CD4-positive, alpha-beta T cell treated with Interleukin-17A for 4 hours (primary cell): ENCODE data around the gene UACA.
"Not testable (repeated sequence)": the region's sequence is repeated elsewhere in the genome, so short reads cannot be mapped to it uniquely, and the experiment has no call there.

Experiments used
- DNase-seq: peaks from one replicate; pipeline ENCODE4 v3.0.0-alpha.2; 2020; ENCODE audit warnings: mixed read lengths

The UACA gene

DNA sequence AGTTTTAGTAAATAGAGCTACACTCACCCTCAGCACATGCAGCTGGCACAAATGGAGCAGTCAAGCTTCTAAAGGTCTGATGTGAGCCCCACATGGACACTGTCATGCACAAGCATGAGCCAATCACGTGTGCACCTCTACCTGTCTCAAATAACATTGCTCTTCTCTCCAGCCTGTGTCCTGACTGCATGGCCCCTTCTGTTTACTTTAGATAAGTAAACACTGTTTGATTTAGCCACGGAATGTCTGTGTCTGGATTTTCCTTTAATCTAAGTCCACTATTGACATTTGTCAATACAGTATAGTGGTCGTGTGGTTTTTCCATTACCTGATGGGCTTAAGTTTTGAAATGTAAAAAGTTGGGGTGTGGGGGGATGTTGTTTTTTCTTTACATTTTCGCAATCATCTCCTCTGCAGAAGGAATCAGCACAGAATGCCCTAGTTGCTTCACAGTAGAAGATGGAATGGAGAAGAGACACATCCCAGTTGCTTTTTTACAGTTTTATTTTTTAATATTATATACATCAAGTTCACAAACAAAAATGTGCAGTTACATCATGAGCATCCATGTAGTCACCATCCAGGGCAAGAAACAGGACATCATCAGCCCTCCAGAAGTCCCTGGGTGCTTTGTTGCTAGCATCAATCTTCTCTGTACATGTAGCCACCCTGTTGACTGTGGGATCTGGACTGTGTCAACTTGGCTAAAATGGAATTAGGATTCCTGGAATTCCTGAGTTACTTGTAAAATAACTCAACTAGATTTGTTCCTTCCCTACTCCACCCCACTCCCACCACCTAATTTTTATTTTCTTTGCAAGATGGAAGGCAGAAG lies 146.1 kb downstream of the UACA start:
- DNase-seq = no peak

DNA sequence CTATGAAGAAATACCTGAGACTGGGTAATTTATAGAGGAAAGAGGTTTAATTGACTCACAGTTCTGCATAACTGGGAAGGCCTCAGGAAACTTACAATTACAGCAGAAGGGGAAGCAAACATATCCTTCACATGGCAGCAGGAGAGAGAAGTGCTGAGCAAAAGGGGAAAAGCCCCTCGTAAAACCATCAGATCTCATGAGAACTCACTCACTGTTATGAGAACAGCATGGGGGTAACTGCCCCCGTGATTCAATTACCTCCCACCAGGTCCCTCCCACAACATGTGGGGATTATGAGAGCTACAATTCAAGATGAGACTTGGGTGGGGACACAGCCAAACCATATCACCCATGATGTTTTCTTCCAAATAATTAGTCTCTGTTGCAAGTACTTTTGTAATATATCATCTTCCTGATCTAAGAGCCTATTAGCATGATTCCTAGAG lies 147.0 kb downstream of the UACA start:
- DNase-seq = not testable (repeated sequence)

DNA sequence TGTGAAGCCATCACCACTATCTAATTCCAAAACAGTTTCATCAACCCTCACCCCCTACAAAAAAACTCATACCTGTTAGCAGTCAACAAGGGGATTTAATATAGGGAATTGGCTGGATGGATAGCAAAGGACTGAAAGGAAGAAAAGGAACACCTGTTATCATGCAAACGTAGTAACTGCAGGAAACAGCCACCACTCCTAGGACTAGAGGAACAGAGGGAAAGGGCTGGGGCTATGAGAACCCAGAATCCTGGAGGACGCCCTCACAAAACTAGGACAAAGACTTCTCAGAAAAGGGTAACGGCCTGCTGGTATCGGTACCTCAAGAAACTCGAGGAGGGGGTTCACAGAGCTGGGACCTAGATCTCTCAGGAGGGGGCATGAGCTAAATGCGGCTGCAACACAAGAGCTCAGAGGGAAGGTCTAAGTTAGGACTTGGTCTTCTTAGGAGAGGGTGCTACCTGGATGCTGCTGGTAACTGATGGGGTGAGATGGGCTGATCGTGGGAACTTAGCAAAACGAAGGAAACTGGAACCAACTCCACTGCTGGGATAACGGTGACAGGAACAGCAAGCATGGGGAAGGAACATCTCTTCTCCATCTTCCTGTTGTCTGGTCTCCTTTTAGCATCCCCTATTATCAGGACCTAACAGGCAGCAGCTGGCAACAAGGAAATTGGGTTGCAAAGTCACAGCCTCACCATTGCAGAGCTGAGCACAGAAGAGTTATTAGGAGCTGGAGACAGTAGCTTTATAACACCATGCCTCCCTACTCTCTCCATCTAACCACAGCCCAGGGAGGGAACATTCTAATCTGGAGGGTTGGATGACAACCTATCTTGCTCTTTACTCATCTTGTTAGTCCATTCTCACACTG lies 147.7 kb downstream of the UACA start:
- DNase-seq = no peak

DNA sequence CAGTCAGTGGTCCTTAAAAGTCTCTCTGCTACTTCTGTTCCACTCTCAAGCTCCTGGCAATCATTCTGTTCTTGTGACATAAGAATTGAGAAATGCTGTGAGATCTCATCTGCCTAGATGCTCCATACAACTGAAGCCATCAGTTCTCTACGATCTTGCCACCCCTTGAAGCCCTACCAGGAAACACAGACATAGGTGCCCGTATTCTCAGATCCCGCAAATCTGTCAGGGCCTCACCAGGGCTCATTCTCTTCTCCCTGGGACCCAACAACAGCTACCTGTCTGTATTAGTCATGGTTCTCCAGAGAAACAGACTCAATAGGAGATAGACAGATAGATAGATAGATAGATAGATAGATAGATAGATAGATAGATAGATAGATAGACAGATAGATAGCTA lies 149.1 kb downstream of the UACA start:
- no peak for DNase-seq

DNA sequence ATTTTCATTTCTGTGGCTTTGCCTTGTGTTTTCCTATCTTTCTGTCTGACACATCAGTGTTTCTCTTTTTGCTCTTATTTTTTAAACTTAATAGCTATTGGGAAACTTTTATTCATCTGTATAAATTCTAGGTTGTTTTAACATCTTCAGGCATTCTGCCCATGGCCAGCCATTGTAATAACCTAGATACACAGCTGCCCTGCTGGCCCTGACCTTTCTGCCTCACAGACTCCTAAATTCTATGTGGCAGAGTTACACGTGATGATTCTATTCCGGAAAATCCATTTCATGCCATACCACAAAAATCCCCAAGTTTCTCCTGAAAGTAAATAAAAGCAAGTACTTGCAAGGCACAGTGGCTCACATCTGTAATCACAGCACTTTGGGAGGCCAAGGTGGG lies 150.1 kb downstream of the UACA start:
- no peak for DNase-seq

DNA sequence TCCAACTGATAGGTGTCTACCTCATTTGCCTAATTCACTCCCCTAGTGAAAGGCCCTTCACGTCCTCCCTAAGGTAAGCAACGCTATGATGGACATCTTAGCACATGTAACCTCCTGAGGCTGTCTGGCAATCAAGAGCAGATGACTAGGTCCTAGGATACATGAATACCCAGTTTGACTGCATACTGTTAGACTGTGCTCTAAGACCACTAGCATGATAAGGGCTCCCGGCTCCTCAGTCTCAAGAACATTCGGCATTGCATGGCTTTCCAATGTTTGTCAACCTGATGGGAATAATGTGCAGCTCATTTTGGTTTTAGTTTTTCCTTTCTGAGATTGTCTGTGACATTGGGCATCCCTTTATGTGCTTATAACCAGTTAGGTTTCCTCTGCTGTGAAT lies 152.1 kb downstream of the UACA start:
- no peak for DNase-seq

DNA sequence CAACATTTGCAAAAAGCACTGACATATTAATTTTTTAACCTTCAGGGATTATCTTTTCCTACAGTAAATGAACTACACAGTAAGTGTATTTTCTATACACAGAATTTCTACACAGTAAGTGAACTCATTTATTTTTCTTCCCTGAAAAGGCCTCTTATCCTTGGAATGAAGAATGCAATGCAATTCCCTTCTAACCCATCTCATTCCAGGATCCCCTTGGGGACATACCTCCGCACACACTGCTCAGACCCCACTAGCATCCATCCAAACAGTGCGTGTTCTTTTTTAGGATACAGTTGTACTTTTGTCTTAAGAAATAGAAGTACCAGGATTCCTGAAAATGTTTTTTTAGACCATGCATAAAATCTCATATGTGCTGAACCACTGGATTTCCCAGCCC lies 152.8 kb downstream of the UACA start:
- no peak for DNase-seq

DNA sequence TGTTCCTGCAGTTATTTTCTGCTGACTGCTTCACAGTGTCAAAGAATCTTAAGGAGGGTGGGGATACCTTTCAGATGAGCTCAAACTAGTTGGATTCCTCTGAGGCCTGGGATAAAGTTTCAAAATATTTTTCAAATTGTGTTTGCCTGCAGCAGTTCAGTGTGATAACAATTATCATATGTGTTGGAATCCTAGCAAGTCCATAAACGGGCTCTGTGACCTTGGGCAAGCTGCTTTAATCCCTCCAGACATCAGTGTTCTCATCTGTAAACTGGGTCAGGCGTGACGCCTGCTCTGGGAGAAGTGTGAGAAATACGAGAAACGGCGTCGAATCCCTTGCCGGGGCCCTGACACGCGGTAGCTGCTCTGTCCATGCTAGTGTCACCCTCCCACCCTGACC lies 153.5 kb downstream of the UACA start:
- no peak for DNase-seq

DNA sequence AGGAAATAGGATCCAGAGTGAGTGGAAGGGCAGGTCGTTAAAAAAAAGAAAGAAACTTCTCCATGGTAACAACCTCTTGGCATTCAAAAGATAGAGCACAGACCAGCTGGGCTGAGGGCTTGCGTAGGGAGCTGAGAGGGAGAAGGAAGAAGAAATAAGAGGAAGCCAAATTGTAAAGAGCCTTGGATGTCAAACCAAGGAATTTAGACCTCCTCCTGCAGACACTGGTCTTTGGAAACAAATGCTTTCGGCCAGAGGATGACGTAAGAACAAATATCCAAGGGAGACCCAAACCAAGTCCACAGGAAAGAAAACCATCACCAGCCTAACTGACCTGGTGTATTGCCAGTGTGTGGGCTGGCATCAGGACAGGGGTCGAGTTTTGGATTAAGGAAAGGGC lies 155.2 kb downstream of the UACA start:
- DNase-seq = no peak

DNA sequence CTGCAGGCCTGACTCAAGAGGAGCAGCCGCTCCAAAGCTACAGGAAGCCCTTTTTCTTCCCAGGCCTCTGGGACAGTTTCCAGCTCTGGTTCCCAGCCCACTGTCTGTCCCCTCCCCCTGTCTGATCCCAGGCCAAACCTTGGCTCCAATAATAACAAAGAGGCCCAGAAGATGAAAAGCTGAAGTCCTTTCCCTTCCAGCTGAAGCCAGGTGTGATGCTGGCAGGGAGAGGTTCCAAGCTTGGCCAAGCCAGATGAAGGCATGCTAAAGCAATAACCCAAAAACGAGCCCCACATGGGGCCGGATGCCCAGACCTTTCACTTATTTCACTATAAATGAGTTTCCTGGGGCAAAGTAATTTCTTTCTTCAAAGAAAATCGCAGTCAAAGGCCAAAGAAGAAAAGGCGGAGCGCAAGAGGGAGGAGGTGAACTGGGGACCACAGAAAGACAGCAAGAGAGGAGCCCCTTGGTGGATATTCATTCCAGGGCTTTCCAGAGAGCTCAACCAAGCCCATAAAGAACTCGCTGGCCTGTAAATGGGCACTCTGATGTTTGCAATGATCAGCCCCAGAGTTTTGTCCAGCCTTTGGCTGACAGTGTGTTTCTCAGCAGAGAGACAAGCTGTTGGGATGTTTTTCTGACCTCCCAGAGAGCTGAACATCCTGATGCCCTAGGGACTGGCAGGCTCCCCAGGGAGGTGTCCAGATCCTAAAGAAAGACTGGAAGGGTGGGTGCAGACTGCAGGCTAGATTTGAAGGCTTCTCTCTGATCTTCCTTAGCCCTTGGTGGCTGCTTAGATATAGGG lies 157.6 kb downstream of the UACA start:
- no peak for DNase-seq

DNA sequence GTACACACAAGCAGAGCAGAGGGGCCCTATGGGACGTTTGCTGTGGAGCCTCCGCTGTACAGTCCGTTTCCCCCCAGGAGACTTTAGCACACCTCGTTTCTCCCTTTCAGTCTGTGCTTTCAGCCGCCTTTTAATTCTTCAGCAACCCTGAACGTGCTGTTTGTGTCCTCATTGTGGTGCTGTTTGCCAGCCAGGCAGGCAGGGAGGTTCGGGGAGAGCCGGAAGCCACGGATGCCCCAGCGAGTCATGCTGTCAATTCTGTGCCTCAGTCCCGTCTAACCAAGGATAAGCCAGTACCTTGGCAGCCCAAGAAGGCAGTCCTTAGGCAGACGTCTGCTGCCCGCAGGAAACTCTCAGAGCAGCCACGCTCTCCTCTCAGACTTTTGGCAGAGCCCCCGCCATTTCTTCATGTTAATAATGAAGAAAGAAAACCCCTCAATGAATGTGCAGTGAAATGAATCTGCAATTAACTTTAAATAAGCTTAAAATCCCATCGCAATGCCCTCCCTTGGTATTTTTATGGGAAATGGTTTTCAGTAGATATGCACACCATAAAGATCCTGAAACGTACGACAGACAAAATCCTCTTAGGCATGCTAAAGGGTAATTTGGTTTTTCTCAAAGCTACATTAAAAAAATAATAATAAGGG lies 158.6 kb downstream of the UACA start:
- no peak for DNase-seq
